Astrocyte of the spinal cord (primary cell): ENCODE results near the gene TTC24.
"Not testable (repeated sequence)": the region's sequence is repeated elsewhere in the genome, so short reads cannot be mapped to it uniquely, and the experiment has no call there.

Source experiments
- DNase-seq: peaks from one replicate; pipeline ENCODE4 v3.0.0; 2011; ENCODE audit warnings: low read depth, low spot score
- H3K4me3 ChIP-seq: 2 replicates; pipeline ENCODE4 v1.5.1; 2011; ENCODE audit warnings: low read depth, mild to moderate bottlenecking, low read length, moderate library complexity
- in situ Hi-C: cut with HindIII; loops from 2 replicates; pipeline ENCODE4 v1.10.0; 2017; ENCODE audit warnings: low sequenced_read_pairs
- TF ChIP-seq, protein P1 (sequence below): IDR thresholded peaks from 2 replicates; pipeline ENCODE4 v1.5.1; 2012; ENCODE audit warnings: low read depth, mild to moderate bottlenecking, low read length, inconsistent platforms

The TTC24 gene

DNA sequence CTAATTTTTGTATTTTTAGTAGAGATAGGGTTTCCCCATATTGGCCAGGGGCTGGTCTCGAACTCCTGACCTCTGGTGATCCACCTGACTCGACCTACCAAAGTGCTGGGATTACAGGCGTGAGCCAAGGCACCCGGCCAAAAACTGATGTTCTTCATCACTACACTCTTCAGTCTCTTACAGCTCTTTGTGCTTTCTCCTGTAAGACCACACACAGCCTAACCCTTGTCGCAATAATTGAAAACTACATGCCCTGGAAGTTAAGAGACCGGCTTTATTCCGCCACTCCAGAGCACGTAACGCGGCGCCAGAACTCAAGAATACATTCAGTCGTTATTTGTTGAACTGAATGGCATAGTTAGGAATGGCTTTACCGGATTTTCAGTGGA, 21.2 kb downstream of the TTC24 start:
- no peak for DNase-seq
- TF ChIP-seq, protein P1, sequence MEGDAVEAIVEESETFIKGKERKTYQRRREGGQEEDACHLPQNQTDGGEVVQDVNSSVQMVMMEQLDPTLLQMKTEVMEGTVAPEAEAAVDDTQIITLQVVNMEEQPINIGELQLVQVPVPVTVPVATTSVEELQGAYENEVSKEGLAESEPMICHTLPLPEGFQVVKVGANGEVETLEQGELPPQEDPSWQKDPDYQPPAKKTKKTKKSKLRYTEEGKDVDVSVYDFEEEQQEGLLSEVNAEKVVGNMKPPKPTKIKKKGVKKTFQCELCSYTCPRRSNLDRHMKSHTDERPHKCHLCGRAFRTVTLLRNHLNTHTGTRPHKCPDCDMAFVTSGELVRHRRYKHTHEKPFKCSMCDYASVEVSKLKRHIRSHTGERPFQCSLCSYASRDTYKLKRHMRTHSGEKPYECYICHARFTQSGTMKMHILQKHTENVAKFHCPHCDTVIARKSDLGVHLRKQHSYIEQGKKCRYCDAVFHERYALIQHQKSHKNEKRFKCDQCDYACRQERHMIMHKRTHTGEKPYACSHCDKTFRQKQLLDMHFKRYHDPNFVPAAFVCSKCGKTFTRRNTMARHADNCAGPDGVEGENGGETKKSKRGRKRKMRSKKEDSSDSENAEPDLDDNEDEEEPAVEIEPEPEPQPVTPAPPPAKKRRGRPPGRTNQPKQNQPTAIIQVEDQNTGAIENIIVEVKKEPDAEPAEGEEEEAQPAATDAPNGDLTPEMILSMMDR: no peak
- in situ Hi-C loops: no loop called here
- peak overlapping the region; percentile 82 for H3K4me3 ChIP-seq

- in situ Hi-C loops: no loop called here
- peak; percentile 93 for DNase-seq
- peak within 1 kb of the TSS; percentile 82 for H3K4me3 ChIP-seq
- TF ChIP-seq, protein P1: no peak
Measured at GRCh38 chr1:156601122-156601830, 21.8 kb downstream of the TTC24 start, which contains the start of gene GPATCH4. Gene GPATCH4 (minus strand): TSS chr1:156601479.

- DNase-seq: no peak
- in situ Hi-C loops: no loop called here
- peak overlapping the region; percentile 82 for H3K4me3 ChIP-seq
- TF ChIP-seq, protein P1: no peak
Measured at GRCh38 chr1:156601892-156602291, 22.4 kb downstream of the TTC24 start.

GRCh38 chr1:156602557-156602993, 23.1 kb downstream of the TTC24 start:
- in situ Hi-C loops: no loop called here
- no peak overlapping the region for H3K4me3 ChIP-seq
- DNase-seq: no peak
- TF ChIP-seq, protein P1: peak; percentile 35

GRCh38 chr1:156607344-156607743, 27.8 kb downstream of the TTC24 start:
- H3K4me3 ChIP-seq, in situ Hi-C loops, DNase-seq: not testable (repeated sequence)

GRCh38 chr1:156608036-156608674, 28.6 kb downstream of the TTC24 start:
- DNase-seq: peak; percentile 70
- in situ Hi-C loops: no loop called here
- H3K4me3 ChIP-seq: no peak overlapping the region
- TF ChIP-seq, protein P1: peak; percentile 80

- TF ChIP-seq, protein P1: peak; percentile 57
- in situ Hi-C loops: no loop called here
- no peak overlapping the region for H3K4me3 ChIP-seq
- no peak for DNase-seq
Measured at GRCh38 chr1:156608981-156609380, 29.5 kb downstream of the TTC24 start.

DNA sequence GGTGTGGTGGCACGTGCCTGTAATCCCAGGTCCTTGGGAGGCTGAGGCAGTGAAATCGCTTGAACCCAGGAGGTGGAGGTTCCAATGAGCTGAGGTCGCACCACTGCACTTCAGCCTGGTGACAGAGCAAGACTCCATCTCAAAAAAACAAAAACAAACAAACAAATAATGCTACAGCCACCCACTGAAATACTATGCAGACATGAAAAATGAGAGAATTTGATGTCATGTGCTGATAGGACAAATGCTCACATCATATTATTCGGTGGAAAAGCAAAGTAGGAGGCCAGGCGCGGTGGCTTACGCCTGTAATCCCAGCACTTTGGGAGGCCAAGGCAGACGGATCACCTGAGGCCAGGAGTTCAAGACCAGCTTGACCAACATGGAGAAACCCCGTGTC, 30.5 kb downstream of the TTC24 start:
- DNase-seq, in situ Hi-C loops: not testable (repeated sequence)

More for the DNA sequence above, 30.5 kb downstream of the TTC24 start:
- H3K4me3 ChIP-seq: not testable (repeated sequence)
